SK-N-SH (cell line): ENCODE data around the gene MBTPS2.

Experiments used
- EP300 ChIP-seq, 2 experiments: IDR thresholded peaks; 2 replicates each; pipeline versions ENCODE4 v1.4.0 to v1.6.1; 2012; ENCODE audit warnings: borderline replicate concordance in 1 of 2, low read depth in 1 of 2, low read length in 1 of 2
- FOXJ3 ChIP-seq: sonication (generic); formaldehyde crosslinking; IDR thresholded peaks from 2 replicates; pipeline ENCODE4 v1.5.1; 2020; ENCODE audit warnings: mild to moderate bottlenecking, missing genetic modification reagents
- NRF1 ChIP-seq: IDR thresholded peaks from 2 replicates; pipeline ENCODE4 v1.6.1; 2012; ENCODE audit warnings: low read depth, mild to moderate bottlenecking, low read length
- POLR2AphosphoS5 ChIP-seq: IDR thresholded peaks from 2 replicates; pipeline ENCODE4 v1.6.1; 2012; ENCODE audit warnings: low read depth, low read length
- RAD21 ChIP-seq: IDR thresholded peaks from 2 replicates; pipeline ENCODE4 v1.6.1; 2012; ENCODE audit warnings: mild to moderate bottlenecking, low read length
- RXRA ChIP-seq: IDR thresholded peaks from 2 replicates; pipeline ENCODE4 v1.4.0; 2012; ENCODE audit warnings: low read depth, mild to moderate bottlenecking, borderline replicate concordance
- TF ChIP-seq, protein P1 (sequence below): fragments of 200-600 bp; sonication (generic); IDR thresholded peaks from 2 replicates; pipeline ENCODE4 v1.6.1; 2017; ENCODE audit warnings: antibody characterized with exemption, mild to moderate bottlenecking, moderate library complexity

DNA sequence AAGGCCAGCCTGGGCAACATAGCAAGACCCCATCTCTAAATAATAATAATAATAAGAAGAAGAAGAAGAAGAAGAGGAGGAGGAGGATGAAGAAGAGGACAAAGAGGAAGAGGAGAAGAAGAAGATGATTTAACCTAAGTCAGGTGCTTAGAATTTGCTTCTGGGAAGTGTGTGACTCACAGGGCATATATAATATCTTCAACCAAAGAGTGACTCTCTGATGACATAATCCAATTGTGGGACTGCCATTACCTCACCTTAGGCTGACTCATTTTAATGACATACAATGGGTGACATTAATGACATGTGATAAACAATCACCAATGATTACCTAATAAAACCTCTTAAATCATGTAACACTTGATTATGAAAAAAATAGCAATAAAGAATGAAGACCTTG lies 32.7 kb upstream of the MBTPS2 start:
- TF ChIP-seq, protein P1, sequence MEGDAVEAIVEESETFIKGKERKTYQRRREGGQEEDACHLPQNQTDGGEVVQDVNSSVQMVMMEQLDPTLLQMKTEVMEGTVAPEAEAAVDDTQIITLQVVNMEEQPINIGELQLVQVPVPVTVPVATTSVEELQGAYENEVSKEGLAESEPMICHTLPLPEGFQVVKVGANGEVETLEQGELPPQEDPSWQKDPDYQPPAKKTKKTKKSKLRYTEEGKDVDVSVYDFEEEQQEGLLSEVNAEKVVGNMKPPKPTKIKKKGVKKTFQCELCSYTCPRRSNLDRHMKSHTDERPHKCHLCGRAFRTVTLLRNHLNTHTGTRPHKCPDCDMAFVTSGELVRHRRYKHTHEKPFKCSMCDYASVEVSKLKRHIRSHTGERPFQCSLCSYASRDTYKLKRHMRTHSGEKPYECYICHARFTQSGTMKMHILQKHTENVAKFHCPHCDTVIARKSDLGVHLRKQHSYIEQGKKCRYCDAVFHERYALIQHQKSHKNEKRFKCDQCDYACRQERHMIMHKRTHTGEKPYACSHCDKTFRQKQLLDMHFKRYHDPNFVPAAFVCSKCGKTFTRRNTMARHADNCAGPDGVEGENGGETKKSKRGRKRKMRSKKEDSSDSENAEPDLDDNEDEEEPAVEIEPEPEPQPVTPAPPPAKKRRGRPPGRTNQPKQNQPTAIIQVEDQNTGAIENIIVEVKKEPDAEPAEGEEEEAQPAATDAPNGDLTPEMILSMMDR, result no peak
- TF ChIP-seq RXRA (no peak), POLR2AphosphoS5 (no peak), FOXJ3 (CRISPR knock-in tag) (no peak), NRF1 (no peak), RAD21 (no peak), EP300 (IDR thresholded peaks at IDR 0.05; ENCODE audit: borderline replicate concordance in 1 of 2, low read depth in 1 of 2, low read length in 1 of 2) (no peak)
